OCI-LY3 (cell line): ENCODE data around the gene AFF2.
A peak's percentile ranks its signal among the peaks of the same experiment; 100 is the strongest.

Source experiments
- H2AFZ ChIP-seq: fragments of 200-600, 300-600 bp; shearing (Covaris generic); 2 replicates; pipeline ENCODE4 v1.6.0; 2014; ENCODE audit warnings: antibody characterized with exemption, low read depth, low read length
- H3K27ac ChIP-seq: fragments of 200-600, 300-600 bp; sonication (generic); 2 replicates; pipeline ENCODE4 v1.5.1; 2014; ENCODE audit warnings: mild to moderate bottlenecking, low read length, moderate library complexity, mixed read lengths
- H3K27me3 ChIP-seq: fragments of 200-600, 300-600 bp; sonication (generic); 2 replicates; pipeline ENCODE4 v1.6.1; 2014; ENCODE audit warnings: low read depth, low read length, mixed read lengths
- H3K36me3 ChIP-seq: fragments of 200-600, 300-600 bp; sonication (generic); replicated peaks from 2 replicates; pipeline ENCODE3; 2014; ENCODE audit warnings: low read depth, low read length, mixed read lengths
- H3K4me1 ChIP-seq: fragments of 300-600, 200-600 bp; sonication (generic); 2 replicates; pipeline ENCODE4 v1.6.1; 2014; ENCODE audit warnings: low read length, mixed read lengths
- H3K4me2 ChIP-seq: fragments of 200-600, 300-600 bp; sonication (generic); 2 replicates; pipeline ENCODE4 v1.6.1; 2014; ENCODE audit warnings: low read length, mixed read lengths
- H3K4me3 ChIP-seq: fragments of 300-600, 200-600 bp; sonication (generic); 2 replicates; pipeline ENCODE4 v1.5.1; 2014; ENCODE audit warnings: antibody characterized with exemption, mild to moderate bottlenecking, low read length, moderate library complexity
- H3K79me2 ChIP-seq: fragments of 300-600, 200-600 bp; shearing (Covaris generic); 2 replicates; pipeline ENCODE4 v1.6.1; 2014; ENCODE audit warnings: mild to moderate bottlenecking, low read length, mixed read lengths
- H3K9ac ChIP-seq: fragments of 300-600, 200-600 bp; shearing (Covaris generic); 2 replicates; pipeline ENCODE4 v1.6.0; 2014; ENCODE audit warnings: mild to moderate bottlenecking, low read length, moderate library complexity
- H3K9me3 ChIP-seq: fragments of 200-600, 300-600 bp; shearing (Covaris generic); 2 replicates; pipeline ENCODE4 v1.6.1; 2014; ENCODE audit warnings: low read length, mixed read lengths; ENCODE audit not compliant: insufficient read depth
- H4K20me1 ChIP-seq: fragments of 200-600, 300-600 bp; sonication (generic); 2 replicates; pipeline ENCODE4 v1.6.1; 2016; ENCODE audit warnings: low read length, mixed read lengths; ENCODE audit not compliant: insufficient read depth
- CTCF ChIP-seq: fragments of 200-600, 300-600 bp; sonication (generic); IDR thresholded peaks from 2 replicates; pipeline ENCODE4 v1.5.1; 2014; ENCODE audit warnings: antibody characterized with exemption, low read length, low read depth
- EZH2phosphoT487 ChIP-seq: fragments of 200-600 bp; shearing (Covaris generic); IDR thresholded peaks from 2 replicates; pipeline ENCODE4 v1.6.1; 2018; ENCODE audit warnings: antibody characterized with exemption, mixed run types, low read depth

The AFF2 gene

DNA sequence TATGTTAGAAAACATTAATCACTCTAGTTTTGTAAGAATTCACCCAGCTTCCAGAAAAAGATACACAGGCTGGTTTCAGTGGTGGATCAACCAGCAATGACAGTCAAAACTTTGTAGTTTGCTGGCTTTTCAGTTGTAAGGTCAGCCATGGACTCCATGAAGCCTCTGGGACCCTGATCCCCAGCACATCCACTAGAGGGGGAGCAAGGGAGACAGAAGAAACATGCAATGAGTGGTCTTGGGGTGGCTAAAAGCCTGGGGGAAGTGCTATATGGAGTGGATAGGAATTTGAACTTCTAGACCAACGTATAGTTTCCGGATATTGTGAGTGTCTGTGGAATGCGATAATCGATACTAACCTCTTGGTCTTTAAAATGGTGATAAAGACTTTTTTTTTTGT, 72.7 kb downstream of the AFF2 start:
- Histone ChIP-seq H3K9me3 (no peaks in the 10 kb centered on the region), H3K4me2 (no peak overlapping the region), H2AFZ (no peak overlapping the region), H3K36me3 (no peaks in the 10 kb centered on the region), H3K27me3 (no peaks in the 10 kb centered on the region), H3K4me1 (peaks cover 3% of the 10 kb centered on the region; the same call in 1 of the 2 replicates), H3K4me3 (no peak overlapping the region), H3K27ac (no peak overlapping the region), H3K9ac (no peak overlapping the region), H4K20me1 (no peaks in the 10 kb centered on the region), H3K79me2 (no peaks in the 10 kb centered on the region)
- TF ChIP-seq CTCF (0 out of 2 replicates have a peak, but pooled peaks have one; percentile 12), EZH2phosphoT487 (no peak)

GRCh38 chrX:148574237-148574973, 74.0 kb downstream of the AFF2 start:
- Histone ChIP-seq H3K4me3 (no peak overlapping the region), H3K79me2 (no peaks in the 10 kb centered on the region), H3K4me1 (peaks cover 3% of the 10 kb centered on the region; the same call in 1 of the 2 replicates), H3K27ac (no peak overlapping the region), H3K27me3 (no peaks in the 10 kb centered on the region), H3K36me3 (no peaks in the 10 kb centered on the region), H3K4me2 (no peak overlapping the region), H4K20me1 (no peaks in the 10 kb centered on the region), H3K9me3 (no peaks in the 10 kb centered on the region), H3K9ac (no peak overlapping the region), H2AFZ (no peak overlapping the region)
- TF ChIP-seq EZH2phosphoT487 (no peak), CTCF (no peak)

- Histone ChIP-seq H3K27me3 (no peaks in the 10 kb centered on the region), H3K9ac (no peak overlapping the region), H2AFZ (no peak overlapping the region), H3K9me3 (no peaks in the 10 kb centered on the region), H3K27ac (no peak overlapping the region), H3K4me1 (peaks cover 3% of the 10 kb centered on the region; the same call in 1 of the 2 replicates), H3K4me2 (no peak overlapping the region), H4K20me1 (no peaks in the 10 kb centered on the region), H3K79me2 (no peaks in the 10 kb centered on the region), H3K36me3 (no peaks in the 10 kb centered on the region), H3K4me3 (no peak overlapping the region)
- no peak for TF ChIP-seq CTCF
- no peak for TF ChIP-seq EZH2phosphoT487
Measured at GRCh38 chrX:148576396-148576795, 76.0 kb downstream of the AFF2 start.

- TF ChIP-seq CTCF, result no peak
- no peak for TF ChIP-seq EZH2phosphoT487
- Histone ChIP-seq H3K36me3 (no peaks in the 10 kb centered on the region), H3K9me3 (no peaks in the 10 kb centered on the region), H2AFZ (no peak overlapping the region), H3K79me2 (no peaks in the 10 kb centered on the region), H4K20me1 (no peaks in the 10 kb centered on the region), H3K4me3 (no peak overlapping the region), H3K4me1 (peaks cover 3% of the 10 kb centered on the region; the same call in 1 of the 2 replicates), H3K27ac (no peak overlapping the region), H3K4me2 (no peak overlapping the region), H3K27me3 (no peaks in the 10 kb centered on the region), H3K9ac (no peak overlapping the region)
Measured at GRCh38 chrX:148577741-148578140, 77.3 kb downstream of the AFF2 start.
